Activated effector memory CD4-positive, alpha-beta T cell treated with anti-CD3 and anti-CD28 coated beads, Interleukin-2, amount 50 U/mL, for 16 hours (primary cell): ENCODE results near the gene USP35.

ENCODE experiments used
- DNase-seq: peaks from one replicate; pipeline ENCODE4 v3.0.0-alpha.2; 2020

Gene USP35, protein sequence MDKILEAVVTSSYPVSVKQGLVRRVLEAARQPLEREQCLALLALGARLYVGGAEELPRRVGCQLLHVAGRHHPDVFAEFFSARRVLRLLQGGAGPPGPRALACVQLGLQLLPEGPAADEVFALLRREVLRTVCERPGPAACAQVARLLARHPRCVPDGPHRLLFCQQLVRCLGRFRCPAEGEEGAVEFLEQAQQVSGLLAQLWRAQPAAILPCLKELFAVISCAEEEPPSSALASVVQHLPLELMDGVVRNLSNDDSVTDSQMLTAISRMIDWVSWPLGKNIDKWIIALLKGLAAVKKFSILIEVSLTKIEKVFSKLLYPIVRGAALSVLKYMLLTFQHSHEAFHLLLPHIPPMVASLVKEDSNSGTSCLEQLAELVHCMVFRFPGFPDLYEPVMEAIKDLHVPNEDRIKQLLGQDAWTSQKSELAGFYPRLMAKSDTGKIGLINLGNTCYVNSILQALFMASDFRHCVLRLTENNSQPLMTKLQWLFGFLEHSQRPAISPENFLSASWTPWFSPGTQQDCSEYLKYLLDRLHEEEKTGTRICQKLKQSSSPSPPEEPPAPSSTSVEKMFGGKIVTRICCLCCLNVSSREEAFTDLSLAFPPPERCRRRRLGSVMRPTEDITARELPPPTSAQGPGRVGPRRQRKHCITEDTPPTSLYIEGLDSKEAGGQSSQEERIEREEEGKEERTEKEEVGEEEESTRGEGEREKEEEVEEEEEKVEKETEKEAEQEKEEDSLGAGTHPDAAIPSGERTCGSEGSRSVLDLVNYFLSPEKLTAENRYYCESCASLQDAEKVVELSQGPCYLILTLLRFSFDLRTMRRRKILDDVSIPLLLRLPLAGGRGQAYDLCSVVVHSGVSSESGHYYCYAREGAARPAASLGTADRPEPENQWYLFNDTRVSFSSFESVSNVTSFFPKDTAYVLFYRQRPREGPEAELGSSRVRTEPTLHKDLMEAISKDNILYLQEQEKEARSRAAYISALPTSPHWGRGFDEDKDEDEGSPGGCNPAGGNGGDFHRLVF

DNA sequence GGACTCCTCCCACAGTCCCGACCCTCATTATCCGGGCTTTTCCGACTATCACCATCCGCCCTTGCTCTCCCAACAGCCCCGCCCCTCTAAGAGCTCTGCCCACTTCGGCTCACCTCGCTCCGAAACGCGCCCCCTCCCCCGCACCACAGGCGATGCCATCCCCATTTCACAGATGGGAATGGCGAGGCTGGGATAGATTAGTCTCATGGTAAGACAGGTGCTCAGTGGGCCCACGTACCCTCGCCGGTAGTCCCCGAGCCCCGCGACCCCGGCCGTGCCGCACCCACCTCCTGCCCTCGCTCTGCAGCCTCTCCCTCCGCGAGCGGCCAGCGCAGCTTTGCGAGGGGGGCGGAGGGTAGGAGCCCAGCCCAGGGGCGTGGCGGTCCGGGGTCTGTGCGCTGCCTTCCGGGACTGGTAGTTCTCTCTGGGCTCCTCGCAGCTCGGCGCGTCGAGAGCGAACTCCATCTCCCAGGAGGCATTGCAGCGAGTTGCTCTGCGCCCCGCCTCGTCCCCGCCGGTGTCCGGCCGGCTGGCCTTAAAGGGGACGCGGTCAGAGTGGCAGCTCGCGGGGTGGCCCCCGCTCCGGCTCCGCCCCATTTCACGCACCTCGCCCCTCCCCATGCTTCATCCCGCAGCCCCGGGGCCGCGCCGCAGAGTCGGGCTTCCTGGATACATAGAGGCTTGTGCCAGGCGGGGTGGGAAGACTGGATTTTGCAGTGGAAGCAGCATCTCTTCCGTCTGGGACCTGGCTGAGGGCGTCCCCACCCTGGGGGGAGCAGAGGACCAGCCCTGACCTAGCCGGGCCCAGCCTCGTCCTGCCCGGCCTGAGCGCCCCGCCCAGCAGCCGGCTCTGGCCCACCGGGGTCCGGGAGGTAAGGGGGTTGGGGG, at the start of gene USP35, which contains the start of gene KCTD21:
TSS of gene USP35 (plus strand) at position 634 of the 888 bp plus-strand sequence. CDS start 7,327 bp downstream, outside the sequence.
TSS of gene KCTD21 (minus strand) at position 341 of the 888 bp plus-strand sequence. CDS start 14,072 bp downstream, outside the sequence.
- peak; percentile 97 for DNase-seq

DNA sequence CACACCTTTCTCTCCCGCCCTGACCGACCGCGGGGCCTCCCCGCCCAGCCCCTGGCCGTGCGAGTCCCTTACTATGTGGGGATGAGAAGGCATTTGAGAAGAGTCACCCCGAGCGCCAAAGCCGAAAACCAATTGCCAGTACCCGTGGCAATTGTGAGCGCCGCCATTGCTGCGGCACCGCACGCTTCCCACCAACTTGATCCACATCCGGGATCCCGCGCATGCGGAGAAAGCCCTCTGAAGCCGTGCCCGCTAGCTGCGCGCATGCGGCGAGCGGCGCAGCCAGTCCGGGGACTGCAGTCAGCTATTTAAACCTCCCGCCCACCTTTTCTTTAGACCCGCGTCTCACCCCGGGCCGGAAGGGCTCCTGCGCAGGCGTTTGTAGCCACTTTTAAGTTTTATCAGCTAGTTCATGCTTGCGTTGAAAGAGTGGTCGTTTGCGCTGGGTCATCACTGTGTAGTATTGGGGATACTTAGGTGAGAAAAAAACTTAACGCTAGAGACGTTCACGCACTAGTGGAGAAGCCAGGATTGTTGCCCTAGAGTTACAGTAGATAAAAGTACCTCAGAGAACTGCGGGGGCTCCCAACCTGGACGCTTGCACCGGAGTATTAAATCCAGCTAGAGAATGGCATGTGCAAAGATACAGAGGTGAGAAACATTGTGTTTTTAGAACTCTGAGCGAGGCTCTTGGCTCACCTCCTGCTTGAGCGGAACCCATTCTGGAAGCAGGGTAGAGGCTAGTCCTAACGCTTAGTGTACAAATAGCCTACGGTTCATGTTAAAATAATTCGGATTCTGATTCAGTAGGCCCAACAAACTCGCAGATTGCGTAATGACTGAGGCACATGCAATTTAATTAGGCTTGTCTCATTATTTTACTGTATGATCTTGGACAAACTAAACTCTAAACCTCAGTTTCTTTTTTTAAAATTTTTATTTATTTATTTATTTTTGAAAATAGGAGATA, 49.0 kb upstream of the USP35 start, which contains the start of gene ALG8:
TSS of gene ALG8 (minus strand) at position 205 of the 970 bp plus-strand sequence. CDS start at position 167, 38 bp downstream.
- DNase-seq, result peak; percentile 99

DNA sequence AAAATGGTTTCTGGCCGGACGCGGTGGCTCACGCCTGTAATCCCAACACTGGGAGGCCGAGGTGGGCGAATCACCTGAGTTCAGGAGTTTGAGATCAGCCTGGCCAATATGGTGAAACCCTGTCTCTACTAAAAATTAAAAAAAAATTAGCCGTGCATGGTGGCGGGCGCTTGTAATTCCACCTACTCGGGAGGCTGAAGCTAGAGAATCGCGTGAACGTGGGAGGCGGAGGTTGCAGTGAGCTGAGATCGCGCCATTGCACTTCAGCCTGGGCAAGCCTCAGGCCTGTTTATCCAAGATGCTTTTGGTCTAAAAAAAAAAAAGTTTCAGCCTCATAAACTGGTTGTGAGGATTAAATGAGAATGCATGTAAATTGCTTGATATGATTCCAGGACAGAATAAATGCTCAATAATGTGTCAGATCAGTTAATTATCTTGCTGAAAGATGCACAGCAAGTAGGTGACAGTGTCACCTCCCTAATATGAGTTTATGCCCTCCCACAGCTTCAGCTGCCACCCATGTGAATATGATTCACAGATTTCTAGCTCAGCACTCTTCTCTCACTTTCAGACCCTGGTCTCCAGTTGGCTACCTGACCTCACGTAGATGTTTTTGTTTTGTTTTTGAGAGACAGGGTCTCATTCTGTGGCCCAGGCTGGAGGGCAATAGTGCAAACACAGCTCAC, 48.2 kb upstream of the USP35 start:
- DNase-seq, result no peak

DNA sequence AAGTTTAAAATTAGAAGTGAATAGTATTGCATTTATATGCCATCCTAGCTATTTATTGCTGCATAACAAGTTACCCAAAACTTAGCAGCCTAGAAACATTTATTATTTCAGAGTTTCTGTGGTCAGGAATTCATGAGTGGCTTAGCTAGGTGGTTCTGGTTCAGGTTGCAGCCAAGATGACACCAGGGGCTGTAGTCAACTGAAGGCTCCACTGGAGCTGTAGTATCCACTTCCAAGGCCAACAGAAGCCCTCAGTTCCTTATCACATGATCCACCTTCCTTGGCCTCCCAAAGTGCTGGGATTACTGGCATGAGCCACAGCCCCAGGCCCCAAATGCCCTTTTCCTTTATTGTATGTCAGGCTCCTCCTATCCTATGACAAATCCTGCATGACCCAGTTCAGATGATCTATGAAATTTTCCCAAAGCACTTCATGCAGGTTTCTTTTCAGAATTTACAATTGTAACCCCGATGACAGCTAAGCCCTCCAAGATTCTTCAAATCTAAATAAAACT, 43.2 kb upstream of the USP35 start:
- no peak for DNase-seq

DNA sequence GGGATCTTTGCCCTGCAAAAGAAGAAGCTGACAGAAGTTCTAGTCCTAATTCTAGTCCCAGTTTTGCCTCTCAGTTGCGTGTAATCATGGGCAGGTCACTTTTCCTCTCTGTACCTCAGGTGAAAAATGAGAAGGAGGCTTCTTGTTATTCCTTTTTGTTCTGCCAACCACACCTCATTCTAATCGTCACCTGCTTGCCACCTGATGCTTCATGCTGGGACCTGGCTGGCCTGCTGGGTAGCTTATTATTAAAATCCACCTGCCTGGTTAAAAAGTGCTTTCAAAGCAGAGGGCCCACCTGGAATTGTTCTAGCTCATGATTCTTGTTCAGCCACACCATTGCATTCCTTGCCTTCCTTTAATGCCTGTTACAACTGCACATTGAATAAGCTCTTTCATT, 40.9 kb upstream of the USP35 start:
- DNase-seq, result no peak

DNA sequence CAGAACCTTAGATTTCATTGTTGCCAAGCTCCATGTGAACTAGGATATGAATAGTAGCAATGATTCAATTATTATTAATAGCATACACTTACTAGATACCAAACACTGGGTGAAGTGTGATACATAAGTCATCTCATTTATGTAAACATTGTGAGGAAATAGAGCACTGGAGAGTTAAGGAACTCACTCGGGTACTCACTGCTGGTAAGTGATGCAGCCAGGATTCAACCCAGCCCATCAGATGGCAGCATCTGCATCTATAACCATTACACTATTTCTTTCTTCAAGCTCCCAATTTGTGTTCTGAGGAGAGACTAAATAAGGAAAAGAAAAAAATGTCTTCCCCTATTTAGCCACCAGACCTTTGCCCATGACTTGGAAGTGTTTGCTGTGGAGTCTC, 39.1 kb upstream of the USP35 start:
- DNase-seq, result no peak

DNA sequence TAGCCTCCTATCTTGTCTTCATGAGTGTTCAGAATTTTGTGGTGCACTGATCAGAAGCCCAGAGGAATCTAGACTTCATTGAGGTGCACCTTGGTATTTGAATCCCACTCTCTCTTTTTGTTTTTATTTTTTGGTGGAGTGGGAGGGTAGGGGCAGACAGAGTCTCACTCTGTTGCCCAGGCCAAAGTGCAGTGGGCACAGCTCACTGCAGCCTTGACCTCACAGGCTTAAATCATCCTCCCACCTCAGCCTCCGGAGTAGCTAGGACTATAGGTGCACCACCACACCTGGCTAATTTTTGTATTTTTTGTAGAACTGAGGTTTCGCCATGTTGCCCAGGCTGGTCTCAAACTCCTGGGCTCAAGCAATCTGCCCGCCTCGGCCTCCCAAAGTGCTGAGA, 38.4 kb upstream of the USP35 start:
- no peak for DNase-seq

DNA sequence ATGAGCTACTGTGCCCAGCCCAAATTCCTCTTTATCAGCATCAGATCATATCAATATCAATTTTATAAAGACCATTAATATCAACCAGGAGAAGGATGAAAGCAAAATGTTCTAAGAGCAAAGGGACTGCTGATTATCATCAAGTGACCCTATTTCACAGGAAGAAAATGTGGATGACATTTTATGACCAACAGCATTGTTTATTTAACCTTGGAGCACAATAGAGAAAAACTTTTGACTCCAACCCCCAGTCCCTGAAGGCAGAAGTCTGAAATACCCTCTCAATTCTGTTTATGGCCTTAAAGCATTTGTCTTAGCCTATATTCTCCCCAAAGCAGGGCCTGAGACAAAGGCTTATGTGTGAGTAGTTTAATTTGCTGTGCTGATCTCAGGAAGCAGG, 38.0 kb upstream of the USP35 start:
- no peak for DNase-seq

DNA sequence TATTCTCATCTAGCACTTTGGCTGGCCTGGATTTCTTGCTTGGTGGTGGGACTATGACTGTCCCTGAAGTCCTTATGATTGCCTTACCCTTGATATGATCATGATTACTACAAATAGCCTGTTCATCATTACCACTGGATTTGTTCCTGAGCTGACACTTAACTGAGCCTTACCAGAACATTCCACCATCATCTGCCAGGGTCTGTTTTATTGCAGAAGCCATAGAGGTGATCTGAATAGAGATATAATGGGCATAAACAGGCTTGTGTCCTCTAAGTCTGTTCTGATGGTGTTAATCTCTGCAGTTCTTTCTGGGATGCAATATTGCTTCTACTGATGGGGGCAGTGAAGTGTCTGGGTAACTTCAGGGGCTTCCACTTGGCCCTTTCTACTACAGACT, 36.9 kb upstream of the USP35 start:
- DNase-seq, result no peak

DNA sequence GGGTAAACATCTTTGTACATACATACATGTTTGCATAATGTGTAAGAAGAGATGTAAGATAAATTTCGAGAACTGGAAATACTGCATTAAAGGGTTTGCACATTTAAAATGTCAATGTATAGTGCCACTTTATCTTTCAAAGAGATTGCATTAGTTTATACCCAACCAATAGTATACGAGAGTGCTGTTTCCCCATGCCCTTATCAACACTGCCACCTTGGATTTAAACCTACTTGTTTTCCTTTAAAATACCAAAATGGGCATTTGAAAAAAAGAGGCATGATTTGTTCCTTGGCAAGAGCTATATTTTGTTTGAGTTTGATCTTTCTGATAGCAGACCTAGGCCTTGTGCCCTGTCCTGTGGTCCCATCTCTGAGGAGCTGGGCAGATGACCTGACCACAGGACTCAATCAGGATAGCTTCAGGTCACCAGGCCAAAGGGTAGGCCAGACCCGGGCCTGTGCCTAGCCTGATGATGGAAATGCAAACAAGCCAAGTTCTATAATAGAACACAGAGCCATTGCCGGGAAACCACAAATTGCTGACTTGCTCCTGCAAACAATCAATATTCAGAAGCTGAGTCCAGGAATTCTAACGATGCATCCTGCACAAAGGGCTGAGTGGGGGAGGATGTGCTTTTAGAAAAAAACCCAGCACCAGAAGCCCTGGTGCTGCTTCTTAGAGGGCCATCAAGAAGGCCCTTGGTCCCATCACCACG, 32.4 kb upstream of the USP35 start:
- no peak for DNase-seq

DNA sequence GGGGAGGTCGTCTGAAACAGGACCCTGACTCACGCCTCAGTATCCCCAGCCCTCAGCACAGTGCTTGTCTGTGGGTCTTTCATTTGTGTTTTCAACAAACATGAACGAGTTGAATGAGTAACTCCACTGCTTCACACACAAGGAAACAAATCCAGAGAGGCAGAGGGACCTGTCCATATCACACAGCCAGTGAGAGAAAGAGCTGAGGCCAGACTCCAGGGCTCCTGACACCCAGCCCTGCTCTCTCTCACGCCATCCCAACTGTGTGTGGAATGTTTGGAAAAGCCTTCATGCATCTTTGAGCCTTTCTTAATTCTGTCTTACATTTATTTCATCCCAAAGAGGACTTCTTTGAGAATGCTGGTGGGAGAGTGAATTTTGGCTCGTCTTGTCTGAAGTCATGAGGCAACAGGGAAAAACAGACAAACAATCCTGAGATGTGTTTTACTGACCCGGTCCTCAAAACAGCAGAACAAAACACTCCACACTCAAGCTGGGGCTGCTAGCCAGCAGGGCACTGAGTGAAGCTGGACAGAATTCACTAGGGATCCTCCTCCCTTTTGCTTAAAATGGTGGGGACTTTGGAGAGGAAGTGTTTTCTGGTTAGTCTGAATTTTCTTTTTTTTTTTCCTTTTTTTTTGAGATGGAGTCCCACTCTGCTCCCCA, 29.6 kb upstream of the USP35 start:
- no peak for DNase-seq

DNA sequence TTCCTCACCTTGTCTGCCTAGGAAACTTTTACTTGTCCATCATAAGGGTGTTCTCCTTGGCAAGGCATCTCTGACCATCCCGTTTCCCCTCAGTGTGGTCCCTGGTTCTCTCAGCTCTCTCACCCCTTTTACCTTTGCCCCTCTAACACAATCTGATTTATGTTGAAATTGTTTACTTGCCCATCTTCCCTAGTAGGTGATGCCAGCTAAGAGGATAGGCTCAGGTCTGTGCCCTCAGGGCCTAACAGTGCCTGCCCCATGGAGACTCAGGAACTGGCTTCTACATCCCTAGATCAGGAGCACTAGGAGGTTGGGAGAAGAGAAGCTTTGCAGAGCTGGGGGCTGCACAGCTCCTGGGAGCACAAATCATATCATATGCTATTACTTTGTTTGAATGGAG, 28.2 kb upstream of the USP35 start:
- no peak for DNase-seq

DNA sequence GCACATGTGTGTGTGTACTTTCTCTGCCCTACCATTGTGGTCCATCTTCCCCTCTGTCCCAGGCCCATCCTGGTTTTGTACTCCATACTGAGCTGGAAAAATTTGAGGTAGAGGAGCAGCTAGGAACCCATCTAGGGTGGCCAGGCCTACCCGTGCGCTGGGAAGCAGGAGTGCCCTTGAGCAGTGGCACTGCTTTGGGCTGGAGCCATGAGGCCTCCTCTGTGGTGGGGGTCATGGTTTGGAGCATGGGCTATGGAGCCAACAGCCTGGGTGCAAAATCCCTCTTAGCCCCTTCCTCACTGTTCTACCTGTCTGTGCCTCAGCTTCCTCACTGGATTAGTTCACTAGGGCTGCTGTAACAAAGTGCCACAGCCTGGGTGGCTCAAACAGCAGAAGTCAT, 27.4 kb upstream of the USP35 start:
- no peak for DNase-seq

DNA sequence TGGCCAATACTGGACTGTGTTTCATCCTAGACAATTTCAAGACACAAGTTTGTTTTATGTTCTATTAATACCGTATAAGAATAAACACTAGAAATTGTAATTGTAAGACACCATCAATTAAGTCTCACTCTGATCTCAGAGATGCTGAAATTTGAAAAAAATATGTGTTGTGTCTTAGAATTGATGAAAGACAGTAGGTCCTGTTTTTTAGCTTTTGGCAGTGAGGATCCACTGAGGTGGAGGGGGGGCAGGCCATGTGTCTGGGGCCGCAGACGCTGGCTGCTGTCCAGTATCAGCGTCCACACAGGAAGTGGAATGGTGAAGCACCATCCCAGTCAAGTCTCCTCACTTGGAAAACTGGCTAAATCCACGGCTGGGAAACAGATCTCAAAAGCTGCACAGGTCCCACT, 26.8 kb upstream of the USP35 start:
- DNase-seq, result no peak

DNA sequence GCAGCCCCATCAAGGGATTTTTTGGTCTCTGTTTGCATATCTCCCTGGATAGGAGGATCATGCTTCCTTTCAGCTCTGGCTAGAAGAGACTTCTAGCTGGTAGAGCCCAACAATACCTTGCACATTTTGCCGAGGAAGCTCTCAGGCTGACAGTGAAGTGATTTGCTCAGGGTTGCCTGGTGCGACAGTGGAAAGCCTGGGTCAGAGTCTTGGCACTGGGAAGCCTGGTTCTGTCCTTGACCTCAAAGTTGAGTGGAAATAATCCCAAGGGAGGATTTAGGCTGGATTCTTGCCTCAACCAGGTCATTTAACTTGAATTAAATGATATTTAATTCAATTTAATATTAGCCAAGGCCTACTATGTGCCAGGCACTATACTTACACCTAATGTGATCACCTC, 24.9 kb upstream of the USP35 start:
- no peak for DNase-seq

DNA sequence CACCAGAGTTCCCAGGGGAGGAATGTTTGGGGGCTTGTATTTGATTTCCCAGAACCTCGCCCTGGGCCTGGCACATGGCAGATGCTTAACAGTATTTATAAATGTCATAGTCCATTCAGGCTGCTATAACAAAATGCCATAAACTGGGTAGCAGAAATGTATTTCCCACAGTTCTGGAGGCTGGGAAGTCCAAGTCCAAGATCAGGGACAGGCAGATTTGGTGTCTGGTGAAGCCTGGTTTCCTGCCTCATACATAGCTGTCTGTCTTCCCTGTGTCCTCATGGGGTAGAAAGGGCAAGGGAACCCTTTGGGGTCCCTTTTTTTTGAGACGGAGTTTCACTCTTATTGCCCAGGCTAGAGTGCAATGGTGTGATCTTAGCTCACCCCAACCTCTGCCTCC, 24.2 kb upstream of the USP35 start:
- no peak for DNase-seq

DNA sequence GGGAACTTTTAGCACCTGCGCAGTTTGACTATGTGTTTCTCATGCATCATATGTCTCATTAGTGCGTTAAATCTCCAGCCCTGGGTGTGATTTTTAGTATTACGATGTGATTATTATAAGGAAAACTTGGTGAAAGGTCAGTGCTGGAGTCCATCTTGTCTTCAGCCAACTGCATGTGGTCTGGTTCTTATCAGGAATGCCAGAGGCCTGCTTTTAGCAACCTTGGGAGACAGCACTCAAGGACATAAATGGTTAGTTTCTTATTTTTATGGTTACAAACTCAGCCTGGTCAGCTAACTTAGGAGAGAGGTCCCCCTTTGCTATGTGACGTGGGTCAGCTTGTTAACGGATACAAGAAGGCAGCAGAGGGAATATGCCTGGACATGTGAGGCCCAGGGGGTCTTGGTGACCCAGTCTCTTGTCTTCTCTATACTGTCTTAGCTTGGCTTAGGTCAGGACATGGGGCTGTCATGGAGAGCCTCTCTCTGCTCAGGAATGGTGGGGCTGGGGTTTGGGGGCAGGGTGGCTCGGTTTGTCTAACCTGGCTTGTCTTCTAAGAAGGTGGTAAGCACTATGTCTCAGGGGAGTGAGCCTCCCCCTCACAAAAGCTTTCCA, 21.8 kb upstream of the USP35 start:
- no peak for DNase-seq
